Prostate gland (tissue), 2 donors: ENCODE measurements around the gene RNF138. TPM values are rescaled to one million over a fixed set of nuclear protein-coding genes. Genes with fewer than 3 reads are reported as not detected.

Experiments used
- DNase-seq: peaks from one replicate; pipeline ENCODE4 v3.0.0-alpha.2; 2019; ENCODE audit warnings: low spot score
- H3K27ac ChIP-seq, 2 donors: fragments of 200-600 bp; sonication (generic); 2 replicates each; pipeline ENCODE4 v1.5.1; 2017 to 2019
- H3K27me3 ChIP-seq: fragments of 200-600 bp; sonication (generic); replicated peaks from 2 replicates; pipeline ENCODE4 v1.5.1; 2019; ENCODE audit not compliant: insufficient read depth
- H3K36me3 ChIP-seq, 2 donors: fragments of 200-600 bp; sonication (generic); 1 replicate in 1 of 2; 2 replicates in 1 of 2; pipeline versions ENCODE4 v1.5.1 to v1.8.1; 2017 to 2019
- H3K4me1 ChIP-seq: fragments of 200-600 bp; sonication (generic); replicated peaks from 2 replicates; pipeline ENCODE4 v1.5.1; 2019
- H3K4me3 ChIP-seq, 2 donors: fragments of 200-600 bp; sonication (generic); 2 replicates each; pipeline ENCODE4 v1.5.1; 2017 to 2019
- H3K9me3 ChIP-seq: fragments of 200-600 bp; sonication (generic); 2 replicates; pipeline ENCODE4 v1.5.1; 2017
- CTCF ChIP-seq, 4 experiments: fragments of 200-600 bp in 2 of 4; fragments of 450-650 bp in 2 of 4; sonication (generic) in 2 of 4; IDR thresholded peaks; 1 replicate in 3 of 4; 2 replicates in 1 of 4; pipeline ENCODE4 v1.5.1; 2016 to 2019; ENCODE audit warnings: antibody characterized with exemption in 4 of 4, mild to moderate bottlenecking in 2 of 4, moderate library complexity in 2 of 4
- POLR2A ChIP-seq: fragments of 450-650 bp; IDR thresholded peaks from one replicate; pipeline ENCODE4 v1.6.1; 2016; ENCODE audit warnings: antibody characterized with exemption, mild to moderate bottlenecking
- POLR2AphosphoS5 ChIP-seq: sonication (generic); formaldehyde crosslinking; IDR thresholded peaks from one replicate; pipeline ENCODE4 v1.6.1; 2017; ENCODE audit warnings: antibody characterized with exemption
- whole genome bisulfite sequencing: methylation state at CpG from one replicate; pipeline ENCODE4 v1.1.5; 2018; 5-methylcytosine and 5-hydroxymethylcytosine counted together
- intact Hi-C: fragments of 100-400 bp; cut with DNase I; formaldehyde crosslinking; loops from one replicate; pipeline ENCODE4 v1.14.2; 2022
- total RNA-seq, 2 donors: library from RNA; depleted of rRNA; stranded (reverse); fragments of >200 nt; gene quantifications; one replicate each; pipeline ENCODE4 v1.1.0, GENCODE V29; 2016

RNF138 gene
- total RNA-seq, 2 donors from 2014 or later: 25.4 to 72.9 TPM

- Histone ChIP-seq H3K27ac (peak overlapping the region; percentile 100), H3K27me3 (no peaks in the 10 kb centered on the region), H3K4me3 (peak overlapping the region; percentile 87 to 93), H3K36me3 (no peaks in the 10 kb centered on the region), H3K4me1 (no peaks in the 10 kb centered on the region), H3K9me3 (no peaks in the 10 kb centered on the region)
- 4% methylated on average over 7 of the region's 7 CpGs for WGBS
- DNase-seq: peak; percentile 18
- intact Hi-C loops: loop anchor here (5.0 kb wide), 1 partner anchor 151 kb away; the partner anchor contains the start of gene TRAPPC8
- TF ChIP-seq POLR2A (no peak), POLR2AphosphoS5 (no peak), CTCF (IDR thresholded peaks at IDR 0.05) (no peak)
These were observed 1.8 kb downstream of the RNF138 start for GRCh38 chr18:32093523-32093922.

DNA sequence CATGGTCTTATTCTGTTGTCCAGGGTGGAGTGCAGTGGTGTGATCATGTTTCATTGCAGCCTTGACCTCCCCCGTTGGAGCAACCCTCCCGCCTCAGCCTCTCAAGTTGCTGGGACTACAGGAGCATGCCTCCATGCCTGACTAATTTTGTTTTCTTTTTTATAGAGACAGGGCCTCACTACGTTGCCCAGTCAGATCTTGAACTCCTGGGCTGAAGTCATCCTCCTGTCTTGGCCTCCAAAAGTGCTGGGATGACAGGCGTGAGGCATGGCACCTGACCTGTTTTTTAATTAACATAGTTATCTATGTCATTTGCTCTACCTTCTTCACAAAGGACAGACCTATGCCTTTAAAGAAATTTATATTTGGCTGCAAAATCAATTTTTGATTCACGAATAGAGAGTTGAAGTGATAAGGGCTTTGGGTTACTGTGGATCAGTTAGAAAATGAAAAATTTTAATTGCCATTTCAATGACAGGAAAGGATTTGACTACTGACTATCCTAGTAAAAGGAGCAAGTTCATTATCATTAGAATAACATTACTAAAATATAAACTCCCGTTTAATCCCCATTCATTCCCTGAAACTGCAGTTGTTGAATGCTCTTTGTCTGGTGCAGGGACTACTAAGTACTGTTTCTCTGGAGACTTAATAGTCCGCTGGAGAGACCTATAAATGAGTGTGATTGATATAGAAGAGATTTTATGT is 3.7 kb downstream of the RNF138 start:
- no peak for DNase-seq
- Histone ChIP-seq H3K36me3 (no peaks in the 10 kb centered on the region), H3K4me1 (no peaks in the 10 kb centered on the region)

GRCh38 chr18:32095900-32096229 is 4.2 kb downstream of the RNF138 start:
- Histone ChIP-seq H3K27ac (no peak overlapping the region), H3K4me1 (no peaks in the 10 kb centered on the region), H3K4me3 (no peak overlapping the region), H3K36me3 (no peaks in the 10 kb centered on the region), H3K27me3 (no peaks in the 10 kb centered on the region), H3K9me3 (no peaks in the 10 kb centered on the region)
- WGBS: 75% methylated on average over 4 of the region's 4 CpGs
- no peak for DNase-seq
- TF ChIP-seq POLR2A (no peak), POLR2AphosphoS5 (no peak), CTCF (IDR thresholded peaks at IDR 0.05) (no peak)
- intact Hi-C loops: no loop called here

More for the DNA sequence above, 3.7 kb downstream of the RNF138 start:
- WGBS: 85% methylated on average over 7 of the region's 7 CpGs
- H3K4me3 ChIP-seq: no peak overlapping the region
- TF ChIP-seq CTCF (IDR thresholded peaks at IDR 0.05) (no peak), POLR2AphosphoS5 (no peak), POLR2A (no peak)
- intact Hi-C loops: no loop called here
- H3K27ac ChIP-seq: no peak overlapping the region
- H3K9me3 ChIP-seq: no peaks in the 10 kb centered on the region
- H3K27me3 ChIP-seq: no peaks in the 10 kb centered on the region

- TF ChIP-seq POLR2AphosphoS5: no peak
- Histone ChIP-seq H3K4me3 (no peak overlapping the region), H3K36me3 (no peaks in the 10 kb centered on the region), H3K4me1 (no peaks in the 10 kb centered on the region), H3K9me3 (no peaks in the 10 kb centered on the region), H3K27me3 (no peaks in the 10 kb centered on the region), H3K27ac (no peak overlapping the region)
- intact Hi-C loops: no loop called here
- WGBS: 58% methylated on average over 2 of the region's 2 CpGs
- DNase-seq: no peak
These were observed 5.3 kb downstream of the RNF138 start for GRCh38 chr18:32096946-32097345.

GRCh38 chr18:32104516-32104915 is 12.8 kb downstream of the RNF138 start:
- no peaks in the 10 kb centered on the region for H3K4me1 ChIP-seq
- H3K36me3 ChIP-seq: no peaks in the 10 kb centered on the region
- 55% methylated on average over 2 of the region's 2 CpGs for WGBS
- intact Hi-C loops: no loop called here
- no peaks in the 10 kb centered on the region for H3K9me3 ChIP-seq
- no peak overlapping the region for H3K4me3 ChIP-seq
- no peak for DNase-seq
- TF ChIP-seq POLR2AphosphoS5 (no peak), POLR2A (no peak), CTCF (IDR thresholded peaks at IDR 0.05) (no peak)
- H3K27me3 ChIP-seq: no peaks in the 10 kb centered on the region
- H3K27ac ChIP-seq: no peak overlapping the region
